ENCODE measurements around the gene DOCK9. TPM values are rescaled to one million over a fixed set of nuclear protein-coding genes. Genes with fewer than 3 reads are reported as not detected.

The DOCK9 gene
- total RNA-seq, 1 experiment from 2014 or later, result 36.6 TPM

- Mint-ChIP-seq H3K27ac (no peak overlapping the region), H3K9me3 (peaks cover 15% of the 10 kb centered on the region), H3K4me1 (peaks cover 6% of the 10 kb centered on the region), H3K36me3 (no peaks in the 10 kb centered on the region), H3K4me3 (no peak overlapping the region), H3K27me3 (ENCODE audit: low read depth) (no peaks in the 10 kb centered on the region; the same call in 1 of the 2 replicates)
- ChIA-PET CTCF (interaction anchor here (1.0 kb wide), 1 partner anchor 54 kb away, joined by 3 read pairs; no protein-coding TSS in a partner anchor), POLR2A (no interaction called here)
- TF ChIP-seq SOX15 (CRISPR knock-in tag; IDR thresholded peaks at IDR 0.05) (no peak), NR3C1 (CRISPR knock-in tag; conservative IDR thresholded peaks at IDR 0.05; ENCODE audit: low read depth) (no peak), ZBTB21 (CRISPR knock-in tag; IDR thresholded peaks at IDR 0.05; ENCODE audit: borderline replicate concordance) (no peak), ESRRA (CRISPR knock-in tag; IDR thresholded peaks at IDR 0.05; ENCODE audit: borderline replicate concordance) (no peak), ETV6 (CRISPR knock-in tag; IDR thresholded peaks at IDR 0.05) (no peak), EMX1 (CRISPR knock-in tag; IDR thresholded peaks at IDR 0.05) (no peak), SMAD4 (CRISPR knock-in tag; IDR thresholded peaks at IDR 0.05) (no peak), NR2C2 (CRISPR knock-in tag; IDR thresholded peaks at IDR 0.05) (no peak), RORB (CRISPR knock-in tag; IDR thresholded peaks at IDR 0.05) (no peak), ZNF121 (CRISPR knock-in tag; IDR thresholded peaks at IDR 0.05) (no peak), IRF2 (CRISPR knock-in tag; IDR thresholded peaks at IDR 0.05; ENCODE audit: borderline replicate concordance, low read depth) (no peak), TCF7 (CRISPR knock-in tag; IDR thresholded peaks at IDR 0.05; ENCODE audit: low read depth) (no peak), JAZF1 (CRISPR knock-in tag; IDR thresholded peaks at IDR 0.05) (no peak)
- TF ChIP-seq, protein P1, sequence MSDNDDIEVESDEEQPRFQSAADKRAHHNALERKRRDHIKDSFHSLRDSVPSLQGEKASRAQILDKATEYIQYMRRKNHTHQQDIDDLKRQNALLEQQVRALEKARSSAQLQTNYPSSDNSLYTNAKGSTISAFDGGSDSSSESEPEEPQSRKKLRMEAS (CRISPR knock-in tag; IDR thresholded peaks at IDR 0.05), result no peak
- TF ChIP-seq, protein P2, sequence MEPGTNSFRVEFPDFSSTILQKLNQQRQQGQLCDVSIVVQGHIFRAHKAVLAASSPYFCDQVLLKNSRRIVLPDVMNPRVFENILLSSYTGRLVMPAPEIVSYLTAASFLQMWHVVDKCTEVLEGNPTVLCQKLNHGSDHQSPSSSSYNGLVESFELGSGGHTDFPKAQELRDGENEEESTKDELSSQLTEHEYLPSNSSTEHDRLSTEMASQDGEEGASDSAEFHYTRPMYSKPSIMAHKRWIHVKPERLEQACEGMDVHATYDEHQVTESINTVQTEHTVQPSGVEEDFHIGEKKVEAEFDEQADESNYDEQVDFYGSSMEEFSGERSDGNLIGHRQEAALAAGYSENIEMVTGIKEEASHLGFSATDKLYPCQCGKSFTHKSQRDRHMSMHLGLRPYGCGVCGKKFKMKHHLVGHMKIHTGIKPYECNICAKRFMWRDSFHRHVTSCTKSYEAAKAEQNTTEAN (CRISPR knock-in tag; IDR thresholded peaks at IDR 0.05), result no peak
- DNase-seq (ENCODE audit: low spot score) (no peak), ATAC-seq (no peak)
Measured at GRCh38 chr13:98786023-98786422, 191.8 kb downstream of the DOCK9 start.

DNA sequence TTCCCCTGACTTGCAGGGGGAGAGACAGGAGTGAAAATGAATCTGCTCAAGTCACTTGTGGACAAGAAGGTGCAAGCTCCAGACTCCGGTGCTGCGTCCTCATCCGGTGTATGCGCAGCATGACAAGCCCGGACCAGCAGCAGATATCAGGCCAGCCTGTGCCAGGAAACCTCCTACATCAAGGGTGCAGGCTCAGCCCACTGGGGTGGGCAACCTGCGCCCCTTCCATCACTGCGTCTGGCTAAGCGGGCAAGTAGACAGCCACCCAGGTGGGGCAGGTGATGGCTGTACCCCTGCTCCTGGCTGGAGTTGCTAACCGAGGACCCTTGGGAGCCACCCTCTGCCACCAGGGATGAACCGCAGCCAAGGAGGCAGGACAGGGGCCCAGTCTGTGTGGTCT, 192.5 kb downstream of the DOCK9 start:
- Mint-ChIP-seq H3K27ac (no peak overlapping the region), H3K9me3 (peaks cover 20% of the 10 kb centered on the region), H3K27me3 (ENCODE audit: low read depth) (no peaks in the 10 kb centered on the region; the same call in 1 of the 2 replicates), H3K36me3 (no peaks in the 10 kb centered on the region), H3K4me1 (peaks cover 6% of the 10 kb centered on the region), H3K4me3 (no peak overlapping the region)
- no peak for ATAC-seq
- no peak for DNase-seq (ENCODE audit: low spot score)
- ChIA-PET POLR2A (no interaction called here), CTCF (no interaction called here)
- TF ChIP-seq ZNF219 (CRISPR knock-in tag; IDR thresholded peaks at IDR 0.05; ENCODE audit: borderline replicate concordance), result no peak
- TF ChIP-seq ZBTB21 (CRISPR knock-in tag; IDR thresholded peaks at IDR 0.05; ENCODE audit: borderline replicate concordance), result no peak
- TF ChIP-seq FOXJ3 (CRISPR knock-in tag; IDR thresholded peaks at IDR 0.05; ENCODE audit: borderline replicate concordance), result no peak
- TF ChIP-seq, protein P2 (CRISPR knock-in tag; IDR thresholded peaks at IDR 0.05), result no peak
- TF ChIP-seq CREB1 (CRISPR knock-in tag; IDR thresholded peaks at IDR 0.05), result no peak
- TF ChIP-seq ZNF416 (CRISPR knock-in tag; IDR thresholded peaks at IDR 0.05), result no peak
- no peak for TF ChIP-seq TEAD1 (CRISPR knock-in tag; IDR thresholded peaks at IDR 0.05)
- no peak for TF ChIP-seq ZNF121 (CRISPR knock-in tag; IDR thresholded peaks at IDR 0.05)
- TF ChIP-seq RELA (CRISPR knock-in tag; IDR thresholded peaks at IDR 0.05; ENCODE audit: borderline replicate concordance), result no peak
- TF ChIP-seq FOXP4 (CRISPR knock-in tag; IDR thresholded peaks at IDR 0.05), result no peak
- no peak for TF ChIP-seq NFATC4 (CRISPR knock-in tag; IDR thresholded peaks at IDR 0.05)
- TF ChIP-seq, protein P3, sequence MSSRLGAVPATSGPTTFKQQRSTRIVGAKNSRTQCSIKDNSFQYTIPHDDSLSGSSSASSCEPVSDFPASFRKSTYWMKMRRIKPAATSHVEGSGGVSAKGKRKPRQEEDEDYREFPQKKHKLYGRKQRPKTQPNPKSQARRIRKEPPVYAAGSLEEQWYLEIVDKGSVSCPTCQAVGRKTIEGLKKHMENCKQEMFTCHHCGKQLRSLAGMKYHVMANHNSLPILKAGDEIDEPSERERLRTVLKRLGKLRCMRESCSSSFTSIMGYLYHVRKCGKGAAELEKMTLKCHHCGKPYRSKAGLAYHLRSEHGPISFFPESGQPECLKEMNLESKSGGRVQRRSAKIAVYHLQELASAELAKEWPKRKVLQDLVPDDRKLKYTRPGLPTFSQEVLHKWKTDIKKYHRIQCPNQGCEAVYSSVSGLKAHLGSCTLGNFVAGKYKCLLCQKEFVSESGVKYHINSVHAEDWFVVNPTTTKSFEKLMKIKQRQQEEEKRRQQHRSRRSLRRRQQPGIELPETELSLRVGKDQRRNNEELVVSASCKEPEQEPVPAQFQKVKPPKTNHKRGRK (CRISPR knock-in tag; IDR thresholded peaks at IDR 0.05; ENCODE audit: borderline replicate concordance), result no peak
- TF ChIP-seq KAT7 (CRISPR knock-in tag; IDR thresholded peaks at IDR 0.05; ENCODE audit: borderline replicate concordance), result no peak
- TF ChIP-seq, protein P4, sequence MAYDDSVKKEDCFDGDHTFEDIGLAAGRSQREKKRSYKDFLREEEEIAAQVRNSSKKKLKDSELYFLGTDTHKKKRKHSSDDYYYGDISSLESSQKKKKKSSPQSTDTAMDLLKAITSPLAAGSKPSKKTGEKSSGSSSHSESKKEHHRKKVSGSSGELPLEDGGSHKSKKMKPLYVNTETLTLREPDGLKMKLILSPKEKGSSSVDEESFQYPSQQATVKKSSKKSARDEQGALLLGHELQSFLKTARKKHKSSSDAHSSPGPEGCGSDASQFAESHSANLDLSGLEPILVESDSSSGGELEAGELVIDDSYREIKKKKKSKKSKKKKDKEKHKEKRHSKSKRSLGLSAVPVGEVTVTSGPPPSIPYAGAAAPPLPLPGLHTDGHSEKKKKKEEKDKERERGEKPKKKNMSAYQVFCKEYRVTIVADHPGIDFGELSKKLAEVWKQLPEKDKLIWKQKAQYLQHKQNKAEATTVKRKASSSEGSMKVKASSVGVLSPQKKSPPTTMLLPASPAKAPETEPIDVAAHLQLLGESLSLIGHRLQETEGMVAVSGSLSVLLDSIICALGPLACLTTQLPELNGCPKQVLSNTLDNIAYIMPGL (CRISPR knock-in tag; IDR thresholded peaks at IDR 0.05), result no peak

Measured in WTC11 (cell line).